NB4 (cell line): ENCODE results near the gene CHML.

Source experiments
- DNase-seq: peaks from one replicate; pipeline ENCODE4 v3.0.0; 2010; ENCODE audit warnings: low read depth
- H3K4me3 ChIP-seq: one replicate; pipeline ENCODE4 v1.5.1; 2011; ENCODE audit warnings: mild to moderate bottlenecking, low read depth, low read length, moderate library complexity
- CTCF ChIP-seq: IDR thresholded peaks from one replicate; pipeline ENCODE4 v1.5.1; 2012; ENCODE audit warnings: low read depth, low read length
- MAX ChIP-seq: IDR thresholded peaks from 2 replicates; pipeline ENCODE4 v1.6.1; 2011; ENCODE audit warnings: low read depth, low read length
- MYC ChIP-seq: IDR thresholded peaks from 2 replicates; pipeline ENCODE4 v1.6.1; 2011; ENCODE audit warnings: low read depth, low read length
- POLR2A ChIP-seq: IDR thresholded peaks from 2 replicates; pipeline ENCODE4 v1.6.1; 2011; ENCODE audit warnings: mild to moderate bottlenecking; ENCODE audit not compliant: insufficient read length; ENCODE audit errors: extremely low read depth

CHML gene

DNA sequence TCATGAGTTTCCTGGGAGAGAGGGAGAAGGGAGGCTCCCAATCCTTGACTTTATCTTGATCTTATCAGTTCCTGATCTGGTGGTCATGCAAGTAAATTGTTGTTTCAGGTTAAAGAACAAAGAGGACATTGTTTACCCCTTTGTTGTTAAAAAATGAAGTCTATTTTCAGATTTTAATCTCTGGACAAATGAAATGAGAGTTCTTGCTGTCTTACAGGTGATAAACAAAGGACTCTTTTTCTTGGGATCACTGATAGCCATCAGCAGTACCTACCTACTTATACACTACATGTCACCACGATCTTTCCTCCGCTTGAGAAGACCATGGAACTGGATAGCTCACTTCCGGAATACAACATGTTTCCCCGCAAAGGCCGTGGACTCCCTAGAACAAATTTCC is 48.4 kb downstream of the CHML start:
- DNase-seq: no peak
- TF ChIP-seq CTCF (no peak), MAX (no peak), POLR2A (no peak), MYC (no peak)
- no peak overlapping the region for H3K4me3 ChIP-seq

GRCh38 chr1:241591317-241591716 is 48.9 kb downstream of the CHML start:
- no peak for DNase-seq
- TF ChIP-seq CTCF (no peak), POLR2A (no peak), MYC (no peak), MAX (no peak)
- no peak overlapping the region for H3K4me3 ChIP-seq

DNA sequence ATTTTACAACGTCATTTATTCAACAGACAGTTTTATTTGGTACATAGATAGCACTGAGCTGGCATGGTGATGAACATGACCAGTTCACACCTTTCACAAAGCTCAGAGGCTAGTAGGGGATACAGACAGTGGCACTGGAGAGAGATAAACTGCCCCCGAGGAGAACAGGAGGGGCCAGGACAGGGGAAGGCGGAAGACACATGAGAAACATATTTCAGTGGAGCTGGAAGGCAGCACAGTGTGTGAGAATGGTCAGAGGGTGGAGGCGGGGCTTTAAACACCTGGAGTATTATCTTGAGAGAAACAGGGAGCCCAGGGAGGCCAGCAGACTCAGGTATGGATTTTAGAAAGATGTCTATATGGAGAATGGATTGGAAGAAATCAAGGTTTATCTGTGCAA is 49.5 kb downstream of the CHML start:
- TF ChIP-seq MYC: no peak
- H3K4me3 ChIP-seq: no peak overlapping the region

More for the DNA sequence above, 49.5 kb downstream of the CHML start:
- no peak for DNase-seq
